Uterus (tissue), 4 donors: ENCODE measurements around the gene AVL9. TPM values are rescaled to one million over a fixed set of nuclear protein-coding genes. Genes with fewer than 3 reads are reported as not detected.

Source experiments
- DNase-seq, 2 donors: peaks; one replicate each; pipeline ENCODE4 v3.0.0-alpha.2; 2019 to 2020
- H3K27ac ChIP-seq, 2 donors: fragments of 200-600 bp; sonication (generic); 1 replicate in 1 of 2; 2 replicates in 1 of 2; pipeline ENCODE4 v1.5.1; 2016 to 2018
- H3K27me3 ChIP-seq, 2 donors: fragments of 200-600 bp; sonication (generic); one replicate each; pipeline ENCODE4 v1.5.1; 2018 to 2019; ENCODE audit warnings: control low read depth in 1 of 2
- H3K36me3 ChIP-seq, 2 donors: fragments of 200-600 bp; sonication (generic); one replicate each; pipeline ENCODE4 v1.5.1; 2019; ENCODE audit warnings: control low read depth in 1 of 2
- H3K4me1 ChIP-seq, 2 donors: fragments of 200-600 bp; sonication (generic); one replicate each; pipeline ENCODE4 v1.5.1; 2018 to 2019; ENCODE audit warnings: control low read depth in 1 of 2
- H3K4me3 ChIP-seq, 2 donors: fragments of 200-600 bp; sonication (generic); 1 replicate in 1 of 2; 2 replicates in 1 of 2; pipeline ENCODE4 v1.5.1; 2018 to 2019; ENCODE audit warnings: mild to moderate bottlenecking in 1 of 2
- H3K9me3 ChIP-seq, 2 donors: fragments of 200-600 bp; sonication (generic); one replicate each; pipeline ENCODE4 v1.5.1; 2019; ENCODE audit warnings: control low read depth in 1 of 2
- POLR2A ChIP-seq, 2 donors: fragments of 450-650 bp; IDR thresholded peaks; one replicate each; pipeline ENCODE4 v1.6.1; 2016; ENCODE audit warnings: antibody characterized with exemption in 2 of 2, mild to moderate bottlenecking in 1 of 2, moderate library complexity in 1 of 2
- intact Hi-C: fragments of 100-400 bp; cut with DNase I; formaldehyde crosslinking; loops from one replicate; pipeline ENCODE4 v1.15.1; 2023; ENCODE audit warnings: low total_unique reads
- total RNA-seq, 4 donors: library from RNA; depleted of rRNA in 3 of 4; stranded (reverse); fragments of >200 nt in 3 of 4; gene quantifications; one replicate each; pipeline versions ENCODE4 v1.1.0 to v1.2.4, GENCODE V29; 2014 to 2023
- TF ChIP-seq, protein P1 (sequence below), 4 experiments: fragments of 200-600 bp in 2 of 4; fragments of 450-650 bp in 2 of 4; sonication (generic) in 2 of 4; IDR thresholded peaks; one replicate each; pipeline ENCODE4 v1.5.1; 2016 to 2019; ENCODE audit warnings: antibody characterized with exemption in 4 of 4, mild to moderate bottlenecking in 2 of 4, moderate library complexity in 1 of 4
- donor health status: DM: yes; HTN: yes; CAD: no.

The AVL9 gene
- total RNA-seq, 4 donors from 2014 or later: 34.7 to 50.0 (median 38.5) TPM

DNA sequence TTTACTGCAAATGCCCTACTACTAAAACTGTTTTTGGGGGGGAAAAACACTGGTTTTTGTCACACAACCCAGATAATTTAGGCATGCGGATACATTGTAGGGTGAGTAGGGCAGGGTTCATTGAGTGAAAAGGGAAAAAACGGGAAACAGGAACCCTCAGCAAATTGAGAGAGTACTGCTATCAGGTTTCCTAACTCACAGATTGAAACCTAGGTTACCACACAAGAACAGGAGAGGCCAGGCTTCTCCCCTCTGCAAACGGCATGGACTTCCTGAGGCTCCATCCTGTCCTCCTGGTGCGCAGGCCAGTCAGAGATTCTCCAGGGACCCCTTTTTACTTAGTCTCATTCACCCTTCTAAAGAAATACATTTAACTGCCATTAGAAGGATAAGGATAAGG, 30.6 kb downstream of the AVL9 start:
- no peaks in the 10 kb centered on the region for H3K4me1 ChIP-seq
- H3K36me3 ChIP-seq: no peaks in the 10 kb centered on the region
- no peak overlapping the region for H3K27ac ChIP-seq
- H3K27me3 ChIP-seq: no peaks in the 10 kb centered on the region
- no peak for DNase-seq
- no peaks in the 10 kb centered on the region for H3K9me3 ChIP-seq
- H3K4me3 ChIP-seq: no peak overlapping the region
- no peak for TF ChIP-seq POLR2A (IDR thresholded peaks at IDR 0.05)
- TF ChIP-seq, protein P1, sequence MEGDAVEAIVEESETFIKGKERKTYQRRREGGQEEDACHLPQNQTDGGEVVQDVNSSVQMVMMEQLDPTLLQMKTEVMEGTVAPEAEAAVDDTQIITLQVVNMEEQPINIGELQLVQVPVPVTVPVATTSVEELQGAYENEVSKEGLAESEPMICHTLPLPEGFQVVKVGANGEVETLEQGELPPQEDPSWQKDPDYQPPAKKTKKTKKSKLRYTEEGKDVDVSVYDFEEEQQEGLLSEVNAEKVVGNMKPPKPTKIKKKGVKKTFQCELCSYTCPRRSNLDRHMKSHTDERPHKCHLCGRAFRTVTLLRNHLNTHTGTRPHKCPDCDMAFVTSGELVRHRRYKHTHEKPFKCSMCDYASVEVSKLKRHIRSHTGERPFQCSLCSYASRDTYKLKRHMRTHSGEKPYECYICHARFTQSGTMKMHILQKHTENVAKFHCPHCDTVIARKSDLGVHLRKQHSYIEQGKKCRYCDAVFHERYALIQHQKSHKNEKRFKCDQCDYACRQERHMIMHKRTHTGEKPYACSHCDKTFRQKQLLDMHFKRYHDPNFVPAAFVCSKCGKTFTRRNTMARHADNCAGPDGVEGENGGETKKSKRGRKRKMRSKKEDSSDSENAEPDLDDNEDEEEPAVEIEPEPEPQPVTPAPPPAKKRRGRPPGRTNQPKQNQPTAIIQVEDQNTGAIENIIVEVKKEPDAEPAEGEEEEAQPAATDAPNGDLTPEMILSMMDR (IDR thresholded peaks at IDR 0.05): no peak
- intact Hi-C loops: no loop called here

- no peak for DNase-seq
- Histone ChIP-seq H3K36me3 (no peaks in the 10 kb centered on the region), H3K27ac (no peak overlapping the region), H3K27me3 (no peaks in the 10 kb centered on the region), H3K4me3 (no peak overlapping the region), H3K4me1 (no peaks in the 10 kb centered on the region), H3K9me3 (no peaks in the 10 kb centered on the region)
- TF ChIP-seq, protein P1 (IDR thresholded peaks at IDR 0.05): no peak
- TF ChIP-seq POLR2A (IDR thresholded peaks at IDR 0.05): no peak
- intact Hi-C loops: no loop called here
These were observed 36.1 kb downstream of the AVL9 start for GRCh38 chr7:32531402-32531801.

- H3K36me3 ChIP-seq: no peaks in the 10 kb centered on the region
- TF ChIP-seq, protein P1 (IDR thresholded peaks at IDR 0.05): no peak
- TF ChIP-seq POLR2A (IDR thresholded peaks at IDR 0.05): no peak
- H3K27ac ChIP-seq: no peak overlapping the region
- DNase-seq: no peak
- intact Hi-C loops: no loop called here
- H3K27me3 ChIP-seq: no peaks in the 10 kb centered on the region
- no peaks in the 10 kb centered on the region for H3K9me3 ChIP-seq
- H3K4me3 ChIP-seq: no peak overlapping the region
- no peaks in the 10 kb centered on the region for H3K4me1 ChIP-seq
These were observed 36.8 kb downstream of the AVL9 start for GRCh38 chr7:32532086-32532485.

- intact Hi-C loops: no loop called here
- no peak for DNase-seq
- Histone ChIP-seq H3K4me3 (no peak overlapping the region), H3K4me1 (no peaks in the 10 kb centered on the region), H3K9me3 (no peaks in the 10 kb centered on the region), H3K36me3 (no peaks in the 10 kb centered on the region), H3K27ac (no peak overlapping the region), H3K27me3 (no peaks in the 10 kb centered on the region)
- TF ChIP-seq, protein P1 (IDR thresholded peaks at IDR 0.05): no peak
- TF ChIP-seq POLR2A (IDR thresholded peaks at IDR 0.05): no peak
These were observed 37.4 kb downstream of the AVL9 start for GRCh38 chr7:32532716-32533115.

GRCh38 chr7:32533276-32534029, 38.2 kb downstream of the AVL9 start:
- intact Hi-C loops: no loop called here
- no peak overlapping the region for H3K4me3 ChIP-seq
- H3K36me3 ChIP-seq: no peaks in the 10 kb centered on the region
- H3K4me1 ChIP-seq: no peaks in the 10 kb centered on the region
- H3K9me3 ChIP-seq: no peaks in the 10 kb centered on the region
- TF ChIP-seq POLR2A (IDR thresholded peaks at IDR 0.05): no peak
- TF ChIP-seq, protein P1 (IDR thresholded peaks at IDR 0.05): no peak
- no peaks in the 10 kb centered on the region for H3K27me3 ChIP-seq
- DNase-seq: no peak
- H3K27ac ChIP-seq: no peak overlapping the region
